Glomerular endothelial cell (primary cell): Measurements from ENCODE around the gene MICA. TPM values are rescaled to one million over a fixed set of nuclear protein-coding genes. Genes with fewer than 3 reads are reported as not detected.
A peak's percentile ranks its signal among the peaks of the same experiment; 100 is the strongest.
"Not testable (repeated sequence)": the region's sequence is repeated elsewhere in the genome, so short reads cannot be mapped to it uniquely, and the experiment has no call there.

Experiments
- DNase-seq: peaks from one replicate; pipeline ENCODE4 v3.0.0-alpha.2; 2011; ENCODE audit warnings: low read depth, low spot score; ENCODE audit errors: extremely low read depth
- total RNA-seq: library from RNA; depleted of rRNA; stranded (reverse); fragments of >200 nt; gene quantifications from 2 replicates; pipeline ENCODE4 v1.2.3, GENCODE V29; 2015

MICA gene
- total RNA-seq, 1 donor from 2014 or later = 55.0 TPM

DNA sequence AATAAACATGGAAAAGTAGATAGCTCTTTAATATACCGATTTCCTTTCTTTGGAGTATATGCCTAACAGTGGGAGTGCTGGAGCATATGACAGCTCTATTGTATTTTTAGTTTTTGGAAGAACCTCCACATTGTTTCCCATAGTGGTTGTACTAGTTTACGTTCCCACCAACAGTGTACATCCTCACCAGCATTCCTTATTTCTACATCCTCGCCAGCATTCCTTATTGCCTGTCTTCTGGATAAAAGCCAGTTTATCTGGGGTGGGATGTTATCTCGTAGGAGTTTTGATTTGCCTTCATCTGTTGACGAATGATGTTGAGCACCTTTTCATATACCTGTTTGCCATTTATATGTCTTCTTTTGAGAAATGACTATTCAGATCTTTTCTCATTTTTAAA is 2.6 kb downstream of the MICA start:
- no peak for DNase-seq

DNA sequence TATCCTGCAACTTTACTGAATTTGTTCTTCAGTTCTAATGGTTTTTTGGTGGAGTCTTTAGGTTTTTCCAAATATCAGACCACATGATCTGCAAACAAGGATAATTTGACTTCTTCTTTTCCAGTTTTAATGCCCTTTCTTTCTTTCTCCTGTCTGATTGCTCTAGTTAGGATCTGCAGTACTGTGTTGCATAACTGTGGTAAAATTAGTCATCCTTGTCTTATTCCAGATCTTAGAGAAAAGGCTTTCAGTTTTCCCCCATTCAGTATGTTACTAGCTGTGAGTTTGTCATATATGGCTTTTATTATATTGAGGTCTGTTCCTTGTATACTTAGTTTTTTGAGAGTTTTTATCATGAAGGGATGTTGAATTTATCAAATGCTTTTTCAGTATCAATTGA is 4.3 kb downstream of the MICA start:
- DNase-seq = no peak

DNA sequence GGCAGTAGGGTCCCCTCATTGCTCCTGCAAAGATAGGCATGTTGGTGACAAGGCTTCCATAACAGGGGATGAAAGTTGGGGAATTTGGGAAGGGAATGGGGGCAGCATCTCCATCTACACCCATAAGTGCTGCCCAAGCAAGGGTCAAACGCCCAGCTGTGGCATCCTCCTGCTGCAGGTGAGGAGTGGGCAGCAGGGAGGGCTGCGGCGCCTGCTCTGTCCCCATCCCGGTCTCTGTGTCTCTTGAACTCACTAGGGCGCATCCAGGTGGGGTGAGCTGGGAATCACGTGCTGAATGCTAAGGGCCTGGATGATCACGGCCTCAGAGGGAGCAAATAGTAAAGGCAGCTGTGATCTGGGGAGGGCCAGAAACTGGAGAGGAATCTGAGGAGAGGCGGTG is 9.1 kb downstream of the MICA start:
- DNase-seq = no peak

DNA sequence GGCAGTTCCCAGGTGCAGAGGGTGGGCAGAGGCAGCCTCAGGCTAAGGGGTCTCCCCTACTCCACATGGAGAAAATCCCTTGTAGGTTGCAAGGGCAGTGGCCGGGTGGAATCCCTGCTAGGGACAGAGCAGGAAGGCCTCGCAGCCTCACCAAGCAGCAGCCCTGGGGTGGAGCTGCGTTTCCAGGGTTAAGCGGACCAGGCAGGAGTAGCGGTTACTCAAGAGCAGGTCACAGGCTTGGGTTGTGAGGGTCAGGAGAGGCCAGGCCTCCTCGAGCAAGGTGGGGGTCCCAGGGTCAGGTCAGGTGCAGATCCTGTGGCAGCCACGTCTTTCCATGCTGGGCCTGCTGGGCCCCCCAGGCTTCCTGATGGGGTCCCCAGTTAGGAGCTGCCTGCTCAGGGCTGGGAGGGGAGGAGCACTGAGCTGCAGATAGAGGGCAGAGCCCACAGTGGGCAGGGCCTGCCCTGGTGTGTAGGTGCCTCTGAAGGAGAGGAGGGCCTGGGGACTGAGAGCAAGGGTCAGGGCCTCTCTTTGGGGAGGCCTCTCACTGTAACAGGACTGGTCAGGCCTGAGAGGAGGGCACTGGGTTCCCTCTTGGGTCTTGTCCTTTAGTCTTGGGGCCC is 10.9 kb downstream of the MICA start:
- DNase-seq = not testable (repeated sequence)

DNA sequence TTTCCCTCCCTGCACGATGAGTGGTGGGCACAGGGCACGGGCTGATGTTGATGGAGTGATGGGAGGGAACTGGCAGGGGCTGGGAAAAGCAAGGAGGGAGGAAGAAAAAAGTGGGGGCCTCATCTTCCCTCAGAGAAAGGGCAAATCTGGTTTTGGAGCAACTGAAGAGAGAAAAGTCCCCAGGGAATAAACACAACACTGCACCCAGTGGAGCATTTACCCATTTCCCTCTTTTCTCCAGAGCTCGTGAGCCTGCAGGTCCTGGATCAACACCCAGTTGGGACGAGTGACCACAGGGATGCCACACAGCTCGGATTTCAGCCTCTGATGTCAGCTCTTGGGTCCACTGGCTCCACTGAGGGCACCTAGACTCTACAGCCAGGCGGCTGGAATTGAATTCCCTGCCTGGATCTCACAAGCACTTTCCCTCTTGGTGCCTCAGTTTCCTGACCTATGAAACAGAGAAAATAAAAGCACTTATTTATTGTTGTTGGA is 11.4 kb downstream of the MICA start:
- DNase-seq = no peak

DNA sequence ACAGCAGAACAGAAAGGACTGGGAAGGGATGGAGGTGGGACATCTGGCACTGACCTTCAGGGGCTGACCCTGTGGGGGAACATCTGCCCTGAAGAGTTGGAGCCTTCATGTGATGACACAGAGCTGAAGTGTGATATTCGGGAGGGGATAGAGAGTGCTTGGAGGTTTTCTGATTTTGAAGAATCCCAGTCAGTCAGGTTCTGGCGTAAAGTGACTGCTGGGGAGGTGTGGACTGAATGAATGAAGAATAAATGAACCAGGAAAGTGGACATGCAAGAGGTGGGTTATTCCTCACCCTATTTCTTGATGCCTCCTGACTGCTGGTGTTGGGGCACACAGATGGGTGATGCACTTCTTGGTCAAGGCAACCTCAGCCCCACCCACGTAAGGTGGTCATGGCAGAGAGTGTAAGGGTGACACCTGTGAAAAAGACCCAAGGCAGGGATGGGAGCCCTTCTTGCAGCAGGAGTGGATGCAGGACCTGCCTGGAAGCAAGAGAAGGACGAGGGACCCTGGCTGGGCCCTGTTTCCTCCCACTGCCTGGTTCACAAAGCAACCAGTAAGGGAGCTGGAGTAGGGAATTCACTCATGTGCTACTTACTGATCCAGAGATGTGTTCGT is 13.1 kb downstream of the MICA start:
- DNase-seq = no peak

DNA sequence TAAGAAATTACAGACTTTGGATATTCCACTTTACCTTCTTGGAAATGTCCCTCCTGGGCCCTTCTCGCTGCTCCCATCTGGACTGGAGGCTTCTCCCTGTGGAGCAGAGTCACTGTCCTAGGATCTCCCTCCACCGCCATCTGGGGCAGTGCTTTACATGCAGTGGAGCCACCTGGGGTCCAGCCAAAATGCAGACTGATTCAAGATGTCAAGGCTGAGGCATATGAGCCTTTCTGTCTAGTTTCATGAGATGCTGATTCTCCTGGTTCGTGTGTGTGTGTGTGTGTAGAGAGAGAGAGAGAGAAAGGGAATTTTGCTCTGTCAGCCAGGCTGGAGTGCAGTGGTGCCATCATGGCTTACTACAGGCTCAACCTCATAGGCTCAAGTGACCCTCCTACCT is 14.9 kb downstream of the MICA start:
- DNase-seq = no peak

DNA sequence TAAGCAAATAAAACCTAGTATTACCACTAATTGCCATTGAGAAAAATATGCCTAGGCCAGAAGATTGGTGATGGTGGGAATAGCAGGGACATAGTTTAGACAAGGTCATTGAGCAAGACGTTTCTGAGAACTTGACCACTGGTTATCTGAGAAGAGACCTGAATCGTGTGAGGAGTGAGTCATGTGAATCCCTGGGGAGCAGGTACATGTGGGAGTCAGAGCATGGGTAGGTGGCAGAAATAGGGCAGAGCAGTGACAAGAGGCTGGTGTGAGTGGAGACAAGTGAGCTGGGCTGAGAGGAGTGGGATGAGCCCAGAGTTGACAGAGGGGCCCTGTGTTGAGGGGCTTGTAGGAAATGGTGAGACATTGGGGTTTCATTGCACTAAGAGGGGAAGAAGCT is 16.4 kb downstream of the MICA start:
- DNase-seq = no peak

DNA sequence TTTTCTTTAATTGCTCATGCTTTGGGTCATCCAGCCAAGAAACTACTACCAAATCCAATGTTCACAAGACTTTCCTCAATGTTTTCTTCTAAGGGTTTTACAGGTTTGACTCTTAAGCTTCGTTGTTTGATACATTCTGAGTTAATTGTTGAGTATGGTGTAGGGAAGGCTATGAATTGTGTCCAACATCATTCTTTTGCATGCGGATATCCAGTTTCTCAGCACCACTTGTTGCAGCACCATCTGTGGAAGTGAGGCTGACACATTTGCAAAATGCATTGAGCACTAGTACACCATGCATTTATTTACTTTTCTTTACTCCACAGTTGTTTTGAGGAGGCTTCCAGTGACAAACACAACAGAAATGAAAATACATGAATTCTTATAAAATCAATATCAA is 17.2 kb downstream of the MICA start:
- no peak for DNase-seq

DNA sequence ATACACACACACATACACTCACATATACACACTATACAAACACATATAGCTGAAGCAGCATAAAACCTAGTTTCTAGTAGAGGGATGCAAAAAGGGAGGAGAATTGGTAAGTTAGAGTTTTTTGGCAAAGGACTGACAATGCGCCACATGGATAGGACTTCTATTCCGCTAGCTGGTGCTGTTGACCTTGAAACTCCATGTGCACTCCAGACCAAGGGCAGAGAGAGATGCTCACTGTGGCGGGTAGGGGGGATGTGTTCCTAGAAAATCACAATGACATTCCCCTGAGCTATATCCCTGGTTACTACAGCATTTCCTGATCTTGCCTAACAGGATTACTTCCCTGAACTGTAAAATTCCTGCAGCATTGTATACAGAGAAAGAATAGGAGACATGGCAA is 19.2 kb downstream of the MICA start:
- DNase-seq = no peak

DNA sequence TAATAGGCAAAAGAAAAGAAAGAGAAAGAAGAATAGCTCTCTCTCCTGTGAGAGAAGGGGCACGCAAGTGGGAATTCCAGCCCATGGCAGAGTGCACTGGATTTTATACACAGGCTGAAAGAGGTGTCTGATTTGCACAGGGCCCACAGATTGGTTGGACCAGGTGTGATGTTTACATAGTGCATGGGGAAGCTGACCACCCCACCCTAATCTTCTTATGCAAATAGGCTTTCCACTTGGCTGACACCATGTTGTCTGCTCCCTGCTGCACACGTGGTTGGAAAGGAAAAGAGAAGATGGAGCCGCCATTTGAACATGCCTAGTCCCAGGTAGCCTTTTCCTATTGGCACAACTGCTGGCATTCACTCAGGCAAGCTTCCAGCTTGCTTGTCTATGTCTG is 20.2 kb downstream of the MICA start:
- DNase-seq = no peak

DNA sequence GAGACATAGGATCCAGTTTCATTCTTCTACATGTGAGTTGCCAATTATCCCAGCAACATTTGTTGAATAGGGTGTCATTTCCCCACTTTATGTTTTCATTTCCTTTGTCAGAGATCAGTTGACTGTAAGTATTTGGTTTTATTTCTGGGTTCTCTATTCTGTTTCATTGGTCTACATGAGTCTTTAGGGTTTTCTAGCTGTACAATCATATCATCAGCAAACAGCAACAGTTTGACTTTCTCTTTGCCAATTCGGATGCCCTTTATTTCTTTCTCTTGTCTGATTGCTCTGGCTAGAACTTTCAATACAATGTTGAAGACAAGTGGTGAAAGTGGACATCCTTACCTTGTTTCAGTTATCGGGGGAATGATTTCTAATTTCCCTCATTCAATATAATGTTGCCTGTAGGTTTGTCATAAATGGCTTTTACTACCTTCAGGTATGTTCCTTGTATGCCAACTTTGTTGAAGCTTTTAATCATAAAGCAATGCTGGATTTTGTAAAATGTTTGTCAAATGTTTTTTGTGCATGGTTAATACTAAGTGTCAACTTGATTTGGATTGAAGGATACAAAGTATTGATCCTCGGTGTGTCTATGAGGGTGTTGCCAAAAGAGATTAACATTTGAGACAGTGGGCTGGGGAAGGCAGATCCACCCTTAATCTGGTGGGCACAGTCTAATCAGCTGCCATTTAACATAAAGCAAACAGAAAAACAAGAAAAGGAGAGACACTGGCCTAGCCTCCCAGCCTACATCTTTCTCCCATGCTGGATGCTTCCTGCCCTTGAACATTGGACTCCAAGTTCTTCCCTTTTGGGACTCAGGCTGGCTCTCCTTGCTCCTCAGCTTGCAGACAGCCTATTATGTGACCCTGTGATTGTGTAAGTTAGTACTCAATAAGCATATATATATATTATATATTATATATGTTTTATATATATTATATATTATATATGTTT is 23.3 kb downstream of the MICA start:
- no peak for DNase-seq

DNA sequence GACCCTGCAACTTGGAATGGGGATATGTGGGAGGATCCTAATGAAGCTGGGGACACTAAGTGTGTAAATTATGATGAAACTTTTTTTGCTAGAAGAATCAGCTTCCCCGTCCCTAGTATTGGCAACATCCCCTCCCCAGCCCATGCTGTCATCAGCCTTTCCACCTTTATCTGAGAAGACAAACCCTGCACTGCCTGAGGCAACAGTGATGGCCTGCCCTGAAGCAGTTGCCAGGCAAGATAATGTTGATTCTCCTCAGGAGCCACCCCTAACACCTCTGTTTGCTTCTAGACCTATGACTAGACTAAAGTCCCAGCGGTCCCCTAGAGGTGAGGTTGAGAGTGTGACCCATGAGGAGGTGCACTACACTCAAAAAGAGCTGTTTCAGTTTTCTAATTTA is 27.1 kb downstream of the MICA start:
- no peak for DNase-seq

DNA sequence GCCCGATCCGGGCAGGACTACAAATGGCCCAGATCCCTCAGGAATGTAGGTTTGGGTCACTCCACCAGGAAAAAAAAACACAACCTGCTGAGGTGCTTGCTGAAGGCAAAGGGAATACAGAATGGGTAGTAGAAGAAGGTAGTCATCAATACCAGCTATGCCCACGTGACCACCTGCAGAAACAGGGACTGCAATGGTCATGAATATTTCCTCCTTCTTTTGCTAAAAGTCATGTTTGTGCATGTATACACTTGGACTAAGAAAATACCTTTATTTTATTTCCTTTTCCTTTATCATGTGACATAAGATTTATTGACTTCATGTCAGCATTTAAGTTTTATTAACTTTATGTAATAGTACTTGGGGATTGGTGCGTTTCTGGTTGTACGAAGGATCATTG is 31.7 kb downstream of the MICA start:
- DNase-seq = not testable (repeated sequence)

DNA sequence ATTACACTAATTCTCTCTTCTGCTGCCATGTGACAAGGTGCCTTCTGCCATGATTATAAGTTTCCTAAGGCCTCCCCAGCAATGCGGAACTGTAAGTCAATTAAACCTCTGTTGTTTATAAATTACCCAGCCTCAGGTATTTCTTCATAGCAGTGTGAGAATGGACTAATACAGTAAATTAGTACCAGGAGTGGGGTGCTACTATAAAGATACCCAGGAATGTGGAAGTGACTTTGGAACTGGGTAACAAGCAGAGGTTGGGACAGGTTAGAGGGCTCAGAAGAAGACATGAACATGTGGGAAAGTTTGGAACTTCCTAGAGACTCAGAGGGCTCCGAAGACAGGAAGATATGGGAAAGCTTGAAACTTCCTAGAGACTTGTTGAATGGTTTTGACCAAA is 34.8 kb downstream of the MICA start:
- no peak for DNase-seq

DNA sequence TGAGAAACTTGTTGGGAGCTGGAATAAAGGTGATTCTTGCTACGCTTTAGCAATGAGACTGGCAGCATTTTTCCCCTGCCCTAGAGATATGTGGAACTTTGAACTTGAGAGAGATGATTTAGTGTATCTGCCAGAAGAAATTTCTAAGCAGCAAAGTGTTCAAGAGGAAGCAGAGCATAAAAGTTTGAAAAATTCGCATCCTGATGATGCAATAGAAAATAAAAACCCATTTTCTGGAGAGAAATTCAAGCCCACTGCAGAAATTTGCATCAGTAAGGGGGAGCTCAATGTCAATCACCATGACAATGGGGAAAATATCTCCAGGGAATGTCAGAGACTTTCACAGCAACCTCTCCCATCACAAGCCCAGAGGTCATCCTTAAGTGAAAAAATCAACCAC is 35.3 kb downstream of the MICA start:
- DNase-seq = no peak

DNA sequence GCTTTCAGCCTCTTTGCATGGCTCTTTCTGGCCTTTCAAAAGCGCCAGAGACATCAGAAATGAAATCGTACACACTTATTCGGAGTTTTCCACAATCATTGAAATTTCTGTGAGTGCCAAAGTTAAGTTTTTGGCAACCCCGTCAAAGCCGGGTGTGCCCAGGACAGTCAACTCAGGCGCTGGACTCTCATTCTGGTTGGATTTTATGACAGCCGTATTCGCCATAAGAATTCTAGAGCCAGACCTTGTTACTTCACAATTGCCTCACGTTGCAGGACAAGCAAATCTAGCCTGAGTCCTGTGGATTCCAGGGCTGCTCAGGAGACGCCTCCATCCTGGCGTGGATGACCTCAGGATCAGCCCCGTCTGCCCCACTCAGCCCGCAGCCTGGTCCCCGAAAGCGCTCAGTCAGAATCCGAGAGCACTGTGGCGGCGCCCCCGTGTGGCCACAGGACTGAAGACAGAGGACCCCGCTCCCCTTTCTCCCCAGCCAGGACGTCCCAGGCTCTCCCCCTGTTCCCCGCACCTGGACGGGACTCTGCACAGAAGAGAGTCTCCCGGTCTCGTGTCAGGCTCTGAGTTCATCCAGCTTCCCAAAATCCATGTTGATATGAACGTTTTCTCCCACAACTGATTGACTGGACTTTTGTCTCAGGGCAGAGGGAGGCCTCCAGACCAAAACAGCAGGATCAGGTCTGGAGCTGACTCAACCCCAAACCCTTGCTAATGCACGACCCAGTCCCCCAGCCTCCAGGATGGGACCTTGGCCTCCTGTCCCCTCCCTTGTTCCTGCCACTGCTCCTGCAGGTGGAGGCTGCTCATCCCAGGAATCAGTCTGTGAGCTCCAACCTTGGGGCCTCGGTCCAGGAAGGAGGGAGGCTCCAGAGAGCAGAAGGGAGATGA is 38.2 kb downstream of the MICA start:
- DNase-seq = peak; percentile 9

DNA sequence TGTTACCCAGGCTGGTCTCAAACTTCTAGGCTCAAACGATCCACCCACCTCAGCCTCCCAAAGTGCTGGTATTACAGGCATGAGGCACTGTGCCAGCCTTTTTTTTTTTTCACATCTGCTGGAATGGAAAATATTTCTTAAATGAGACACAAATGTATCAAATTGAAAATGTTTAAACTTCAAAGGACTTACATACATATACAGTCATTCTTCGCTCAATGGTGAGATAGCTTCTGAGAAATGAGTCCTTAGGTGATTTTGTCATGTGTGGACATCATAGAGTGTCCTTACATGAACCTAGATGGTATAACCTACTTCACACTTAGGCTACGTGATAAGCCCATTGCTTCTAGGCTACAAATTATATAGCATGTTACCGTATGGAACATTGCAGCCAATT is 43.1 kb downstream of the MICA start:
- DNase-seq = no peak

DNA sequence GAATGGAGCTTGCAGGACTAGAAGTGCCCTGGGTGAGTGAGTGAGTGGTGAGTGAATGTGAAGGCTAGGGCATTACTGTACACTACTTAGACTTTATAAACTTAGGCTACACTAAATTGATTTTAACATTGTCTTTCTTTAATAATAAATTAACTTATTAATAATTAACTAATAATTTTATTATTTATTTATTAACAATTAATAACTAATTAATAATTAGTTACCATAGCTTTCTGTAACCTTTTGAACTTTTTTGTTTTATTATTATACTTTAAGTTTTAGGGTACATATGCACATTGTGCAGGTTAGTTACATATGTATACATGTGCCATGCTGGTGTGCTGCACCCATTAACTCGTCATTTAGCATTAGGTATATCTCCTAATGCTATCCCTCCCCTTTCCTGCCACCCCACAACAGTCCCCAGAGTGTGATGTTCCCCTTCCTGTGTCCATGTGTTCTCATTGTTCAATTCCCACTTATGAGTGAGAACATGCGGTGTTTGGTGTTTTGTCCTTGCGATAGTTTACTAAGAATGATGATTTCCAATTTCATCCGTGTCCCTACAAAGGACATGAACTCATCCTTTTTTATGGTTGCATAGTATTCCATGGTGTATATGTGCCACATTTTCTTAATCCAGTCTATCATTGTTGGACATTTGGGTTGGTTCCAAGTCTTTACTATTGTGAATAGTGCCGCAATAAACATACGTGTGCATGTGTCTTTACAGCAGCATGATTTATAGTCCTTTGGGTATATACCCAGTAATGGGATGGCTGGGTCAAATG is 43.8 kb downstream of the MICA start:
- not testable (repeated sequence) for DNase-seq

DNA sequence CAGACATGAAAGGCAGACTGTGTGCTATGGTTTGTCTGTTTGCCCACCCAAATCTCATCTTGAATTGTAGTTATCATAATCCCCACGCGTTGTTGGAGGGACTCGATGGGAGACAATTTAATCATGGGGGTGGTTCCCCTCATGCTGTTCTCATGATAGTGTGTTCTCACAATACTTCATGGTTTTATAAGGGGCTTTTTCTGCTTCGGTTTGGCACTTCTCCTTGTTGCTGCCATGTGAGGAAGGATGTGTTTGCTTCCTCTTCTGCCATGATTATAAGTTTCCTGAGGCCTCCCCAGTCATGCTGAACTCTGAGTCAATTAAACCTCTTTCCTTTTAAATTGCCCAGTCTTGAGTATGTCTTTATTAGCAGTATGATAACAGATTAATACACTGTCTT is 47.4 kb downstream of the MICA start:
- no peak for DNase-seq
